DND-41 (cell line): ENCODE data around the gene CEP85.

Experiments
- EZH2 ChIP-seq: IDR thresholded peaks from 3 replicates; pipeline ENCODE4 v1.6.1; 2012; ENCODE audit warnings: borderline replicate concordance, low read depth, mild to moderate bottlenecking, moderate library complexity, low read length, inconsistent platforms; ENCODE audit not compliant: severe bottlenecking
- TF ChIP-seq, protein P1 (sequence below): IDR thresholded peaks from 2 replicates; pipeline ENCODE4 v1.5.1; 2012; ENCODE audit warnings: borderline replicate concordance, low read length, moderate library complexity, mild to moderate bottlenecking; ENCODE audit not compliant: poor library complexity, severe bottlenecking; ENCODE audit errors: extremely low read depth

DNA sequence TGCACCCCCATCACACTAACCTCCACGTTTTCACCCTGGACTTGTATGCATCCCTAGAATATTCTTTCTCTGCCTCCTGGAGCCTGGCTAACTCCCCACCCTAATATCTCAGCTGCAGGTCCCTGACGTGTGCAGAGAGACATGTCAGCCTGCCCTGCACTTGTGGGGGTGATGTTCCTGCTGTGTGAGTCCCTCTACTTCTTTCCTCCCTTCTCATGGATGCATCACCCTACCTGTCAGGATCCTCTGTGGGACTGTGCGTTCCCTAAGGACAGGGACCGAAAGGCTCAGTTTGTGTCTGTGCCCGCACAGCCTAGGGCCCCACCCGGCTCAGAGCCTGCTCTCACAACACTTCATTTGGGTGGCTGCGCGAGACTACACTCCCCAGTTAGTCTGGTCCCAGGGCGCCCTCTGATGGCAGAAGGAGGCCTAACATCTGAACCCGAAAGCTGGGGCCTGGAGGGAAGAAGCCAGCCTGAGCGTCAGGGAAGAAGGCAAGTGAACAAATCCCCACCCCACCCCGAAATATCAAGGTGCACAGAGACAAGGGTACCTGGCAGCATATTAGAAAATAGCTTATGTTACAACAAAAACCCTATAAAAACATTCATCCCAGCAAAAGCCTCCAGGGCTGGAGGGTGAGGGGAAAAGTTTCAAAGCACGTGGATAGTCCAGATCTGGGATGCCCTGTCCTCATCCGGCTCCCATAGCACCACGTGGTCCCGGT is 87.5 kb downstream of the CEP85 start:
- no peak for TF ChIP-seq EZH2
- TF ChIP-seq, protein P1, sequence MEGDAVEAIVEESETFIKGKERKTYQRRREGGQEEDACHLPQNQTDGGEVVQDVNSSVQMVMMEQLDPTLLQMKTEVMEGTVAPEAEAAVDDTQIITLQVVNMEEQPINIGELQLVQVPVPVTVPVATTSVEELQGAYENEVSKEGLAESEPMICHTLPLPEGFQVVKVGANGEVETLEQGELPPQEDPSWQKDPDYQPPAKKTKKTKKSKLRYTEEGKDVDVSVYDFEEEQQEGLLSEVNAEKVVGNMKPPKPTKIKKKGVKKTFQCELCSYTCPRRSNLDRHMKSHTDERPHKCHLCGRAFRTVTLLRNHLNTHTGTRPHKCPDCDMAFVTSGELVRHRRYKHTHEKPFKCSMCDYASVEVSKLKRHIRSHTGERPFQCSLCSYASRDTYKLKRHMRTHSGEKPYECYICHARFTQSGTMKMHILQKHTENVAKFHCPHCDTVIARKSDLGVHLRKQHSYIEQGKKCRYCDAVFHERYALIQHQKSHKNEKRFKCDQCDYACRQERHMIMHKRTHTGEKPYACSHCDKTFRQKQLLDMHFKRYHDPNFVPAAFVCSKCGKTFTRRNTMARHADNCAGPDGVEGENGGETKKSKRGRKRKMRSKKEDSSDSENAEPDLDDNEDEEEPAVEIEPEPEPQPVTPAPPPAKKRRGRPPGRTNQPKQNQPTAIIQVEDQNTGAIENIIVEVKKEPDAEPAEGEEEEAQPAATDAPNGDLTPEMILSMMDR: peak; percentile 96
